Neural crest cell (in vitro differentiated cells): ENCODE data around the gene KIAA0825. TPM values are rescaled to one million over a fixed set of nuclear protein-coding genes. Genes with fewer than 3 reads are reported as not detected.

ENCODE experiments used
- DNase-seq: peaks from one replicate; pipeline ENCODE4 v3.0.0; 2021; ENCODE audit warnings: low read depth, mixed read lengths, low spot score
- H3K27ac Mint-ChIP-seq: one replicate; pipeline ENCODE4 v1.8.0; 2021; ENCODE audit warnings: mild to moderate bottlenecking, mixed read lengths; ENCODE audit not compliant: unreplicated experiment
- H3K27me3 Mint-ChIP-seq: 2 replicates; pipeline ENCODE4 v1.8.0; 2021; ENCODE audit warnings: low read depth, mild to moderate bottlenecking, mixed read lengths
- H3K36me3 Mint-ChIP-seq: 2 replicates; pipeline ENCODE4 v1.8.0; 2021; ENCODE audit warnings: low read depth, mild to moderate bottlenecking, mixed read lengths
- H3K4me1 Mint-ChIP-seq: 2 replicates; pipeline ENCODE4 v1.8.0; 2021; ENCODE audit warnings: mixed read lengths
- H3K4me3 Mint-ChIP-seq: one replicate; pipeline ENCODE4 v1.8.0; 2021; ENCODE audit warnings: mild to moderate bottlenecking, mixed read lengths
- H3K9me3 Mint-ChIP-seq: 2 replicates; pipeline ENCODE4 v1.8.0; 2021; ENCODE audit warnings: mixed read lengths
- total RNA-seq: library from RNA; stranded (reverse); gene quantifications from 2 replicates; pipeline ENCODE4 v1.2.1, GENCODE V29; 2021
- TF ChIP-seq, protein P1 (sequence below): fragments of 200-600 bp; sonication (generic); conservative IDR thresholded peaks from 2 replicates; pipeline ENCODE4 v1.5.0; 2021; ENCODE audit warnings: antibody characterized with exemption, mild to moderate bottlenecking

Gene KIAA0825
- total RNA-seq, 1 donor from 2014 or later = 3.5 TPM

DNA sequence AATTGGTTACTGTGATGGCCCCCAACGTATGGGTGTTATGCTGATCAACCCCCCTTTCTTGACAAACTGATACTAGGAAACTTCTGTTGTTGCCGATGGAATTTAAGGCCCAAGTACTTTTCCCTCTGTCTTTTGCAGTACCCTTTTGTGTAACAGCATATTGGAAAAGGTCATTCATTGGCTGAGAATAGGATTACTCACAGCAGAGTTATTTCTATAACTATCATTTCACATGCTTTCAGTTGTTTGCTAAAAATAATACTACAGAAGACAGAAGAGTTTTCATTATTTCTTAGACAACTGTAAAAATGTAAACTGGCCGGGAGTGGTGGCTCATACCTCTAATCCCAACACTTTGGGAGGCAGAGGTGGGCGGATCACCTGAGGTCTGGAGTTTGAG lies 329.5 kb downstream of the KIAA0825 start:
- H3K27ac Mint-ChIP-seq = no peak overlapping the region
- DNase-seq = no peak

DNA sequence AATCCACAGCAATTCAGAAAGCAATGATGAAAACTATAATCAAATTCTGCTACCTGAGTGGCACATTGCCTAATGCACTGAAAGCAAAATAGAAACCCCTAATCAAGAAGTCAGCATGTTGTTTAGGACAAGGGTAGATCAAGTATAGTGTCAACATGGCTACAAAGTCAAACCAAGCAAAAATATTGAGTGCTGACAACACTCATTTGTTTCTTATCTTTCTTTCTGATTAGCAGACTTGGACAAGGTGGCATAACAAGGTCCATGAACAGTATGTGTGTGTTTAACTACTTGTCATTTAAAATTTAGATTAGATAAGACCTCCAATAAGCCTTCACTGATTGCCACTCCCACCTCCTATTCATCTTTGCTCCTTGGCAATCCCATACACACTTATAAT lies 332.4 kb downstream of the KIAA0825 start:
- no peak for DNase-seq
- Mint-ChIP-seq H3K27ac (no peak overlapping the region), H3K27me3 (no peaks in the 10 kb centered on the region), H3K4me3 (no peak overlapping the region), H3K9me3 (no peaks in the 10 kb centered on the region), H3K36me3 (no peaks in the 10 kb centered on the region), H3K4me1 (no peaks in the 10 kb centered on the region)
- TF ChIP-seq, protein P1, sequence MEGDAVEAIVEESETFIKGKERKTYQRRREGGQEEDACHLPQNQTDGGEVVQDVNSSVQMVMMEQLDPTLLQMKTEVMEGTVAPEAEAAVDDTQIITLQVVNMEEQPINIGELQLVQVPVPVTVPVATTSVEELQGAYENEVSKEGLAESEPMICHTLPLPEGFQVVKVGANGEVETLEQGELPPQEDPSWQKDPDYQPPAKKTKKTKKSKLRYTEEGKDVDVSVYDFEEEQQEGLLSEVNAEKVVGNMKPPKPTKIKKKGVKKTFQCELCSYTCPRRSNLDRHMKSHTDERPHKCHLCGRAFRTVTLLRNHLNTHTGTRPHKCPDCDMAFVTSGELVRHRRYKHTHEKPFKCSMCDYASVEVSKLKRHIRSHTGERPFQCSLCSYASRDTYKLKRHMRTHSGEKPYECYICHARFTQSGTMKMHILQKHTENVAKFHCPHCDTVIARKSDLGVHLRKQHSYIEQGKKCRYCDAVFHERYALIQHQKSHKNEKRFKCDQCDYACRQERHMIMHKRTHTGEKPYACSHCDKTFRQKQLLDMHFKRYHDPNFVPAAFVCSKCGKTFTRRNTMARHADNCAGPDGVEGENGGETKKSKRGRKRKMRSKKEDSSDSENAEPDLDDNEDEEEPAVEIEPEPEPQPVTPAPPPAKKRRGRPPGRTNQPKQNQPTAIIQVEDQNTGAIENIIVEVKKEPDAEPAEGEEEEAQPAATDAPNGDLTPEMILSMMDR = no peak

More for the DNA sequence above, 329.5 kb downstream of the KIAA0825 start:
- no peaks in the 10 kb centered on the region for H3K27me3 Mint-ChIP-seq
- H3K4me1 Mint-ChIP-seq = no peaks in the 10 kb centered on the region
- no peak overlapping the region for H3K4me3 Mint-ChIP-seq
- peaks cover 12% of the 10 kb centered on the region for H3K36me3 Mint-ChIP-seq
- H3K9me3 Mint-ChIP-seq = peaks cover 13% of the 10 kb centered on the region
- TF ChIP-seq, protein P1 = no peak

DNA sequence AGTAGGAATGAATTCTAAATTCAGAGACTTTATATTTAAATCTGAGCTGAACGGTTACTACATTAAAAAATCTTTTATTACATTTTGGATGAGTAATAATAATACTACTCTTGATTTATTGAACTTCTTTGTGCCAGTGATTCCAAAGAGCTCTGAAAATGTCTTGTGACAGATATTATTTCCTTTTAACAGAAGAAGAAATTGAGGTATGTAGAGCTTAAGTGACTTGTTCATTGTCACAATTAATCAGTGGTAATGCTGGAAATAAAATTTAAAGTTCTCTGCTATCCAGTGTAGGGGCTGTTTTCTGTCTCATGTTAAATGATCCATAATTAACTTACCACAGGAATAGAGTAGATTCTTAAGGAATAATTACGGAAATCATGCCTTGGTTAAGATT lies 335.3 kb downstream of the KIAA0825 start:
- TF ChIP-seq, protein P1 = no peak
- H3K4me1 Mint-ChIP-seq = no peaks in the 10 kb centered on the region
- H3K27ac Mint-ChIP-seq = no peak overlapping the region
- H3K36me3 Mint-ChIP-seq = no peaks in the 10 kb centered on the region
- H3K27me3 Mint-ChIP-seq = no peaks in the 10 kb centered on the region
- H3K9me3 Mint-ChIP-seq = no peaks in the 10 kb centered on the region
- no peak for DNase-seq
- H3K4me3 Mint-ChIP-seq = no peak overlapping the region

DNA sequence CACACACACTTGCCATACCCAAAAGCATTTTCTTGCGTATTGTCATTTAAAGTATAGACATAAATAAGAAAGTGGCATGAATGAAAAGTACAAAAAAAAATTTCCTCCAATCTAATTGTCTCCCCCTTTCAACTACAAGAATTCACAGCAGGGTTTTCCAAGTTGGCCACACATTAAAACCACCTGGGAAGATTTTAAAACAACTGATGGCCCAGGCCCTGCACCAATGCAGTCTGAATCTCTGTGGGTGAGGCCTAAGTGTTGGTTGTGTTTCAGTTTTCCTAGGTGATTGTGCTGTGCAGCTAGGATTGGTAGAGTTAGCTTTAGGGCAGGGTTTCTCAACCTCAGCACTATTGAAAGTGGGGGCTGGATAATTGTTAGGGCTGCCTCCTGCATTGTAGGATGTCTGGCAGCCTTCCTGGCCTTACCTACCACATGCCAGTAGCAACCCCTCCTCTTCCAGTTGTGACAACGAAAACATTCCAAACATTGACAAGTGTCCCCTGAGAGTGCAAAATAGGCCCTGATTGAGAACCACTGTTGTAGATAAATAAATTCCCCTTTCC lies 337.1 kb downstream of the KIAA0825 start:
- no peak overlapping the region for H3K27ac Mint-ChIP-seq
- no peaks in the 10 kb centered on the region for H3K4me1 Mint-ChIP-seq
- H3K4me3 Mint-ChIP-seq = no peak overlapping the region
- no peak for DNase-seq
- no peaks in the 10 kb centered on the region for H3K27me3 Mint-ChIP-seq
- H3K9me3 Mint-ChIP-seq = no peaks in the 10 kb centered on the region
- TF ChIP-seq, protein P1 = no peak
- no peaks in the 10 kb centered on the region for H3K36me3 Mint-ChIP-seq

DNA sequence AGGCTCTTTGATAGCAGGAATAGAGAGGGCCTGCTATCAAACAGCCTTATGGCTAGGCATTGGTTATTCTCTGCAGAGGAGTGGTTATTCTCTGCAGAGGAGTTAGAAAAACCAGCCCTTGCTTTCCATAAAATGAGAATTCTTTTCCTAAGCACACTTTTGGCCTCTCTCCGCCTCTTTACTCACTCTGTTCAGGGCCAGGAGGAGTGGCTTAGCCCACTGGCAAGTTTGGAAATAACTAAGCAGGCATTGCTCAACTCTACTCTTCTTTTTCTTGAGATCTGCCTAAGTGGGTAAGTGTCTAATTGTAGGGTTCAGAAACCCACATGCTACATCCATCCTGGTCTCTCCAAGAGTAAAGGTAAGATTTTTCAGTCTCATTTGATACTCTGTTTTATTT lies 341.7 kb downstream of the KIAA0825 start:
- peaks cover under 1% of the 10 kb centered on the region for H3K9me3 Mint-ChIP-seq
- H3K4me3 Mint-ChIP-seq = no peak overlapping the region
- no peak for DNase-seq
- no peaks in the 10 kb centered on the region for H3K36me3 Mint-ChIP-seq
- no peak overlapping the region for H3K27ac Mint-ChIP-seq
- H3K4me1 Mint-ChIP-seq = no peaks in the 10 kb centered on the region
- H3K27me3 Mint-ChIP-seq = no peaks in the 10 kb centered on the region
- TF ChIP-seq, protein P1 = no peak
